ENCODE results near the gene SNX25.
"Not testable (repeated sequence)": the region's sequence is repeated elsewhere in the genome, so short reads cannot be mapped to it uniquely, and the experiment has no call there.

The SNX25 gene

GRCh38 chr4:185229021-185229818 lies 19.8 kb downstream of the SNX25 start:
- no peaks in the 10 kb centered on the region for H3K9me3 Mint-ChIP-seq
- no peak overlapping the region for H3K27ac Mint-ChIP-seq
- H3K4me3 Mint-ChIP-seq, result no peak overlapping the region
- no peaks in the 10 kb centered on the region for H3K27me3 Mint-ChIP-seq (ENCODE audit: low read depth)
- DNase-seq (ENCODE audit: low spot score), result no peak
- peaks cover 3% of the 10 kb centered on the region for H3K4me1 Mint-ChIP-seq (ENCODE audit: low read depth)
- H3K36me3 Mint-ChIP-seq (ENCODE audit: low read depth), result no peaks in the 10 kb centered on the region

GRCh38 chr4:185232370-185232769 lies 23.0 kb downstream of the SNX25 start:
- no peak overlapping the region for H3K4me3 Mint-ChIP-seq
- H3K27ac Mint-ChIP-seq, result no peak overlapping the region

DNA sequence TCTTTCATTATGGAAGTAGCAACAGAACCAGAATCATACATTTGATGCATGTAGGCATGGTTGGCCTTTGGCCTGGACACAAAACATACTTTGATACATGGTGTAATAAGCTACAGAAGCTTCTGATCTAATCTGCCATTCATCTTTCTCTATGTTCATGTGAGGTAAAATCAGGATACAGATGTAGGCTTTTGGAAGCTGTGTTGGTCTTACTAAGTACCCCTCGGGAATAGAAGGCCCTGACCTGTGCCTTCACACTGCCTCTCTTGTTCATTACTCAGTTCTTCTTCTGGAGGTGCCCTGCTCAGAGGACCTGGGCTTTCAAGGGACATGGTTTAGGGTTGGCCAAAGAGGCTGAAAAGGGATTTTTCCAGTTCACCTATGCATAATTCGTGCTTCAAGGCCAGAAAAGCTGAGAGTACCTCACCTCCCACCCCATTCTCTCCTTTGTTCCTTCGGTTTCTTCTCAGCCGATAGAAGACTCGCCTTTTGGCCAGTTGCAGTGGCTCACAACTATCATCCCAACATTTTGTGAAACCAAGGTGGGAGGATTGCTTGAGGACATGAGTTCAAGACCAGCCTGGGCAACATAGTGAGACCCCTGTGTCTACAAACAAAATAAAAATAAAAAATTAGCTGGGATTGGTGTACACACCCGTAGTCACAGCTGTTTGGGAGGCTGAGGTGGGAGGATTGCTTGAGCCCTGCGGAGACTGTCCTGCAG lies 25.9 kb downstream of the SNX25 start:
- H3K4me3 Mint-ChIP-seq, result no peak overlapping the region
- peaks cover 10% of the 10 kb centered on the region for H3K4me1 Mint-ChIP-seq (ENCODE audit: low read depth)

More at GRCh38 chr4:185232370-185232769, 23.0 kb downstream of the SNX25 start:
- Mint-ChIP-seq H3K9me3 (no peaks in the 10 kb centered on the region), H3K27me3 (ENCODE audit: low read depth) (no peaks in the 10 kb centered on the region), H3K4me1 (ENCODE audit: low read depth) (peaks cover 3% of the 10 kb centered on the region), H3K36me3 (ENCODE audit: low read depth) (no peaks in the 10 kb centered on the region)
- no peak for DNase-seq (ENCODE audit: low spot score)

DNA sequence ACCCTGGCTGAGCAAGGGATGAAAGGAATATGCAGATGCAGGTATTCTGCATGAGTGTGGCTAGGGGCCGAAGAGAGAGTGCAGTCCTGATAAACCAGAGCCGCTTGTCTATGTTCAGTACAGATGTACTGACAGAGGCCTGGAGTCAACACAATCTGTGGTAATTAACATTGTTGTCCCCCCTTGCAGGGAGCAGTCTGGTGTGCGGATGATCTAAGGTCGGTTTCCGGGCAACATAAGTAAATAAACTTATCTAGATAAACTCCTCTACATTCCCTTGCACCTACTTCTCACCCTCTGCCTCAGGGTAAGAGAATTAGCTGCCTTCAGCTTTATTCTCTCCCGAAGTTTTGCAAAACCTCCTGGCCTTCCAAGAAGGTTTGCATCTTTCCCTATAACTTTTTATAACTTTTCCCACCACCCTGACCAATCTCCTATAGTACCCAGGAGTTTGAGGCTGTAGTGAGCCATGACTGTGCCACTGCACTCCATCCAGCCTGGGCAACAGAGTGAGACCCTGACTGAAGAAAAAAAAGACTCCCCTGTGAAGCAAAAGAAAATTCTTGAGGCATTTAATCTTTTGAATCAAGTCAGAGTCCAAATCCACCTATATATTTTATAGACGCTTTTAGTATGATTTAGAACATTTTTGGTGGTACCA lies 26.6 kb downstream of the SNX25 start:
- Mint-ChIP-seq H3K4me3 (no peak overlapping the region), H3K27me3 (ENCODE audit: low read depth) (no peaks in the 10 kb centered on the region), H3K4me1 (ENCODE audit: low read depth) (peaks cover 10% of the 10 kb centered on the region), H3K9me3 (no peaks in the 10 kb centered on the region), H3K36me3 (ENCODE audit: low read depth) (peaks cover 4% of the 10 kb centered on the region), H3K27ac (no peak overlapping the region)
- no peak for DNase-seq (ENCODE audit: low spot score)

More for the DNA sequence above, 25.9 kb downstream of the SNX25 start:
- no peak for DNase-seq (ENCODE audit: low spot score)
- Mint-ChIP-seq H3K27ac (no peak overlapping the region), H3K9me3 (no peaks in the 10 kb centered on the region), H3K27me3 (ENCODE audit: low read depth) (no peaks in the 10 kb centered on the region), H3K36me3 (ENCODE audit: low read depth) (peaks cover 4% of the 10 kb centered on the region)

- no peak overlapping the region for H3K4me3 Mint-ChIP-seq
- DNase-seq (ENCODE audit: low spot score), result no peak
- H3K27ac Mint-ChIP-seq, result no peak overlapping the region
- no peaks in the 10 kb centered on the region for H3K27me3 Mint-ChIP-seq (ENCODE audit: low read depth)
- peaks cover 9% of the 10 kb centered on the region for H3K4me1 Mint-ChIP-seq (ENCODE audit: low read depth)
- no peaks in the 10 kb centered on the region for H3K9me3 Mint-ChIP-seq
- H3K36me3 Mint-ChIP-seq (ENCODE audit: low read depth), result peaks cover 4% of the 10 kb centered on the region
Measured at GRCh38 chr4:185237175-185237574, 27.8 kb downstream of the SNX25 start.

- no peak for DNase-seq (ENCODE audit: low spot score)
- H3K36me3 Mint-ChIP-seq (ENCODE audit: low read depth), result peaks cover 4% of the 10 kb centered on the region
Measured at GRCh38 chr4:185238215-185238681, 28.9 kb downstream of the SNX25 start.

DNA sequence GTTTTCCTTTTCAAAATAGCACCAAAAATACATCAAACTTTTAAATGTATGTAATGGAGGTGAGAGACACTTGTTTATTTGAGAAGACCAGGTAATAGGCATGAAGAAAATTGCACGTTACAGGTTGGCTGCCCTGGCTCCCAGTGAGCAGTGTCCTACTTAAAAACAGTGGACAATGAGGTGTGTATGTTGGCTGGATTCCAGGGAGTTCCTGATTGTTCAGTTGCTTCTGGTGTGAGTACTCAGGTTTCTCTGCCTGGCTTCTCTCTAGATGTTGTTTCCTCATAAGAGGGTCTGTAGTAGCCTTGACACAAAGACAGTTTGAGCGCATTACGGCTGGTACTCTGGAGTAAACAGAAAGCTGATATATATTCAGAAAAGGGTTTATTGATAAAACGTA lies 29.4 kb downstream of the SNX25 start:
- DNase-seq (ENCODE audit: low spot score), result no peak
- Mint-ChIP-seq H3K4me3 (no peak overlapping the region), H3K27ac (no peak overlapping the region), H3K36me3 (ENCODE audit: low read depth) (peaks cover 4% of the 10 kb centered on the region), H3K27me3 (ENCODE audit: low read depth) (no peaks in the 10 kb centered on the region), H3K9me3 (no peaks in the 10 kb centered on the region), H3K4me1 (ENCODE audit: low read depth) (peaks cover 7% of the 10 kb centered on the region)

More at GRCh38 chr4:185238215-185238681, 28.9 kb downstream of the SNX25 start:
- Mint-ChIP-seq H3K4me3 (no peak overlapping the region), H3K9me3 (no peaks in the 10 kb centered on the region), H3K27ac (no peak overlapping the region), H3K27me3 (ENCODE audit: low read depth) (no peaks in the 10 kb centered on the region), H3K4me1 (ENCODE audit: low read depth) (peaks cover 7% of the 10 kb centered on the region)

- not testable (repeated sequence) for H3K36me3 Mint-ChIP-seq (ENCODE audit: low read depth); H3K4me3 Mint-ChIP-seq; H3K27ac Mint-ChIP-seq; H3K4me1 Mint-ChIP-seq (ENCODE audit: low read depth); DNase-seq (ENCODE audit: low spot score); H3K9me3 Mint-ChIP-seq; H3K27me3 Mint-ChIP-seq (ENCODE audit: low read depth)
Measured at GRCh38 chr4:185240486-185240885, 31.1 kb downstream of the SNX25 start.

GRCh38 chr4:185242749-185243533 lies 33.5 kb downstream of the SNX25 start:
- Mint-ChIP-seq H3K27ac (no peak overlapping the region), H3K4me1 (ENCODE audit: low read depth) (peaks cover 13% of the 10 kb centered on the region), H3K27me3 (ENCODE audit: low read depth) (no peaks in the 10 kb centered on the region), H3K36me3 (ENCODE audit: low read depth) (peaks cover 8% of the 10 kb centered on the region), H3K4me3 (no peak overlapping the region), H3K9me3 (no peaks in the 10 kb centered on the region)
- DNase-seq (ENCODE audit: low spot score), result no peak

GRCh38 chr4:185243879-185244278 lies 34.5 kb downstream of the SNX25 start:
- no peak overlapping the region for H3K27ac Mint-ChIP-seq
- H3K27me3 Mint-ChIP-seq (ENCODE audit: low read depth), result no peaks in the 10 kb centered on the region
- peaks cover 6% of the 10 kb centered on the region for H3K4me1 Mint-ChIP-seq (ENCODE audit: low read depth)
- peaks cover 7% of the 10 kb centered on the region for H3K36me3 Mint-ChIP-seq (ENCODE audit: low read depth)
- no peak for DNase-seq (ENCODE audit: low spot score)
- H3K4me3 Mint-ChIP-seq, result no peak overlapping the region
- no peaks in the 10 kb centered on the region for H3K9me3 Mint-ChIP-seq

GRCh38 chr4:185244763-185245162 lies 35.4 kb downstream of the SNX25 start:
- peaks cover 10% of the 10 kb centered on the region for H3K36me3 Mint-ChIP-seq (ENCODE audit: low read depth)
- DNase-seq (ENCODE audit: low spot score), result no peak

DNA sequence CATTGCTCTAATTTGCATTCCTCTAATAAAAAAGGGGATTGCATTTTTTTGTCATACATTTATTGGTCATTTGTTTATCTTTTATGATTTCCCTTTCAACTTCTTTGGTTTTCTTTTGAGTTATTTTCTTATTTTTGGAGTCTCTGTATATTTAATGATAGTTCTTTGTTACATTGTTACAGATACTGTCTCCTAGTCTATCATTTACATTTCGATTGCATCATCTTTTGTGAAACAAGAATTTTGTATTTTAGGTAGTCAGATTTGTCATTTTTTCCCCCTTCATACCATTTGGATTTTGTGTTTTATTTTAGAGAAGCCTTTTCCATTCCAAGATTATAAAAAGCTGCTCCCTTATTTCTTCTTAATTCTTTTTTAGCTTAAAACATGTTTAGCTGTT lies 37.1 kb downstream of the SNX25 start:
- DNase-seq (ENCODE audit: low spot score), result no peak
- H3K4me3 Mint-ChIP-seq, result no peak overlapping the region
- H3K4me1 Mint-ChIP-seq (ENCODE audit: low read depth), result peaks cover 10% of the 10 kb centered on the region
- H3K27me3 Mint-ChIP-seq (ENCODE audit: low read depth), result no peaks in the 10 kb centered on the region
- H3K9me3 Mint-ChIP-seq, result no peaks in the 10 kb centered on the region
- peaks cover 13% of the 10 kb centered on the region for H3K36me3 Mint-ChIP-seq (ENCODE audit: low read depth)
- no peak overlapping the region for H3K27ac Mint-ChIP-seq

More at GRCh38 chr4:185244763-185245162, 35.4 kb downstream of the SNX25 start:
- Mint-ChIP-seq H3K27me3 (ENCODE audit: low read depth) (no peaks in the 10 kb centered on the region), H3K9me3 (no peaks in the 10 kb centered on the region), H3K4me3 (no peak overlapping the region), H3K27ac (no peak overlapping the region), H3K4me1 (ENCODE audit: low read depth) (peaks cover 6% of the 10 kb centered on the region)

- Mint-ChIP-seq H3K27me3 (ENCODE audit: low read depth) (no peaks in the 10 kb centered on the region), H3K36me3 (ENCODE audit: low read depth) (peaks cover 13% of the 10 kb centered on the region), H3K27ac (no peak overlapping the region), H3K4me3 (no peak overlapping the region), H3K4me1 (ENCODE audit: low read depth) (peaks cover 15% of the 10 kb centered on the region), H3K9me3 (no peaks in the 10 kb centered on the region)
- DNase-seq (ENCODE audit: low spot score), result no peak
Measured at GRCh38 chr4:185247151-185247550, 37.8 kb downstream of the SNX25 start.

All from T-helper 2 cell treated with Interferon-gamma antibody and Interleukin-4, amounts not matched to agents 5 μg/mL and 100 μg/mL, for 36 hours (primary cell).